ENCODE measurements around the gene ABCD1. TPM values are rescaled to one million over a fixed set of nuclear protein-coding genes. Genes with fewer than 3 reads are reported as not detected.

The ABCD1 gene
- polyA plus RNA-seq, 3 donors: 5.6 to 22.5 (median 5.8) TPM

DNA sequence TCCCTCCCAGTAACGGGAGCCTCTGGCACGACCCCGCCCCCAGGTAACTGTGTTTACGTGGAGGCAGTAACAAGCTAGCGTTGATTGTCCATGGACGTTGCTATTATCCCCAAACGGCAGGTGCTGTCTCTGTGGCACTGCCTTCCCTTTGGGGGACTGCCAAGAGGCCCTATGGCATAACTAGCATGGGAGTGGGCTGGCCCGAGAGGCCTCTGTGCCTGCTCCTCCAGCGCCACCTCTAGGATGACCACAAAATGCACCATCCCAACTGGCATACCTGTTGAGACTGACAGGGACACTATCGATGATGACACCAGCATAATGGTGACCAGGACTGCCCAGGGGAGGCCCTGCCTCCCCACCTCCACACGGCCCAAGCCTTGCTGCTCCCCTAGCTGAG is 57.7 kb downstream of the ABCD1 start:
- Mint-ChIP-seq H3K27me3 (ENCODE audit: low read depth in 3 of 3) (peaks cover 15 to 28% (median 18%) of the 10 kb centered on the region in 3 donors), H3K9me3 (peaks cover 0 to 6% (median 0%) of the 10 kb centered on the region in 7 donors), H3K36me3 (peaks cover 20 to 27% of the 10 kb centered on the region in 2 donors), H3K27ac (no peak overlapping the region), H3K4me1 (no peaks in the 10 kb centered on the region), H3K4me3 (no peak overlapping the region)
- H2AFZ ChIP-seq (ENCODE audit: insufficient read depth, low read depth, low read length, poor library complexity, severe bottlenecking): no peak overlapping the region
- H3K4me2 ChIP-seq (replicated peaks; ENCODE audit: extremely low read depth, low read length, poor library complexity, severe bottlenecking): no peak overlapping the region
- H3K4me3 ChIP-seq (replicated peaks in 1 of 3; ENCODE audit: low read depth in 2 of 3, low read length in 3 of 3): no peak overlapping the region
- no peak overlapping the region for H3K27ac ChIP-seq (ENCODE audit: low read depth in 1 of 2, low read length in 2 of 2)
- H3K27me3 ChIP-seq (ENCODE audit: control insufficient read depth in 2 of 2, insufficient read depth in 2 of 2, low read length in 2 of 2): peaks cover 0 to 23% of the 10 kb centered on the region in 2 donors
- TF ChIP-seq, protein P1, sequence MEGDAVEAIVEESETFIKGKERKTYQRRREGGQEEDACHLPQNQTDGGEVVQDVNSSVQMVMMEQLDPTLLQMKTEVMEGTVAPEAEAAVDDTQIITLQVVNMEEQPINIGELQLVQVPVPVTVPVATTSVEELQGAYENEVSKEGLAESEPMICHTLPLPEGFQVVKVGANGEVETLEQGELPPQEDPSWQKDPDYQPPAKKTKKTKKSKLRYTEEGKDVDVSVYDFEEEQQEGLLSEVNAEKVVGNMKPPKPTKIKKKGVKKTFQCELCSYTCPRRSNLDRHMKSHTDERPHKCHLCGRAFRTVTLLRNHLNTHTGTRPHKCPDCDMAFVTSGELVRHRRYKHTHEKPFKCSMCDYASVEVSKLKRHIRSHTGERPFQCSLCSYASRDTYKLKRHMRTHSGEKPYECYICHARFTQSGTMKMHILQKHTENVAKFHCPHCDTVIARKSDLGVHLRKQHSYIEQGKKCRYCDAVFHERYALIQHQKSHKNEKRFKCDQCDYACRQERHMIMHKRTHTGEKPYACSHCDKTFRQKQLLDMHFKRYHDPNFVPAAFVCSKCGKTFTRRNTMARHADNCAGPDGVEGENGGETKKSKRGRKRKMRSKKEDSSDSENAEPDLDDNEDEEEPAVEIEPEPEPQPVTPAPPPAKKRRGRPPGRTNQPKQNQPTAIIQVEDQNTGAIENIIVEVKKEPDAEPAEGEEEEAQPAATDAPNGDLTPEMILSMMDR (IDR thresholded peaks at IDR 0.05): no peak
- whole genome bisulfite sequencing (ENCODE audit: insufficient coverage): 76% methylated on average over 6 of the region's 11 CpGs
- peaks cover 20 to 22% of the 10 kb centered on the region in 2 donors for H3K36me3 ChIP-seq (replicated peaks in 1 of 2; ENCODE audit: control insufficient read depth in 1 of 2, insufficient read depth in 2 of 2, low read length in 2 of 2)
- H3K79me2 ChIP-seq (ENCODE audit: insufficient read depth, low read length): no peaks in the 10 kb centered on the region
- H3K4me1 ChIP-seq (ENCODE audit: control insufficient read depth in 1 of 2, insufficient read depth in 2 of 2, low read length in 2 of 2): no peaks in the 10 kb centered on the region
- intact Hi-C loops (cut with micrococcal nuclease): no loop called here
- H3K9me3 ChIP-seq (replicated peaks in 1 of 2; ENCODE audit: control insufficient read depth in 1 of 2, insufficient read depth in 1 of 2, low read length in 2 of 2): no peaks in the 10 kb centered on the region
- H3K9ac ChIP-seq (ENCODE audit: insufficient read depth, low read length, poor library complexity, severe bottlenecking): no peak overlapping the region
- no peak for DNase-seq
- peaks cover 5% of the 10 kb centered on the region for H4K20me1 ChIP-seq (ENCODE audit: insufficient read depth, low read length)

DNA sequence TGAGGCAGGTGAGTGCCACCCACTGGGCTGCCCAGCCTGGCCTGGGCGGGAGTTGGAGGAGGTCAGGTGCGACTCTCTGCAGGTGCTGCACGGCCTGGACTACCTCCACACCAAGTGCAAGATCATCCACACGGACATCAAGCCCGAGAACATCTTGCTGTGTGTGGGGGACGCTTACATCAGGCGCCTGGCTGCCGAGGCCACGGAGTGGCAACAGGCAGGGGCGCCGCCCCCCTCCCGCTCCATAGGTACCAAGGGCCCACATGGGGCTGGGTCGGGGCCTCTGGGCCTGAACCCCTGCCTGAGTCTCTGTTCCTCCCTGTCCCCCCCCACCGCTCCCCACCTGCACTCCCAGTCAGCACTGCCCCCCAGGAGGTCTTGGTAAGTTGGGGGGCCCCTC is 58.2 kb downstream of the ABCD1 start:
- peaks cover 26 to 28% of the 10 kb centered on the region in 2 donors for H3K36me3 ChIP-seq (replicated peaks in 1 of 2; ENCODE audit: control insufficient read depth in 1 of 2, insufficient read depth in 2 of 2, low read length in 2 of 2)
- peaks cover 10% of the 10 kb centered on the region for H4K20me1 ChIP-seq (ENCODE audit: insufficient read depth, low read length)
- H2AFZ ChIP-seq (ENCODE audit: insufficient read depth, low read depth, low read length, poor library complexity, severe bottlenecking): no peak overlapping the region
- H3K4me3 ChIP-seq (replicated peaks in 1 of 3; ENCODE audit: low read depth in 2 of 3, low read length in 3 of 3): no peak overlapping the region
- H3K4me1 ChIP-seq (ENCODE audit: control insufficient read depth in 1 of 2, insufficient read depth in 2 of 2, low read length in 2 of 2): no peaks in the 10 kb centered on the region
- TF ChIP-seq, protein P1 (IDR thresholded peaks at IDR 0.05): no peak
- H3K27ac Mint-ChIP-seq: no peak overlapping the region
- H3K4me1 Mint-ChIP-seq: no peaks in the 10 kb centered on the region
- intact Hi-C loops (cut with micrococcal nuclease): no loop called here
- H3K9me3 ChIP-seq (replicated peaks in 1 of 2; ENCODE audit: control insufficient read depth in 1 of 2, insufficient read depth in 1 of 2, low read length in 2 of 2): no peaks in the 10 kb centered on the region
- DNase-seq: no peak
- H3K4me3 Mint-ChIP-seq: no peak overlapping the region
- no peak overlapping the region for H3K4me2 ChIP-seq (replicated peaks; ENCODE audit: extremely low read depth, low read length, poor library complexity, severe bottlenecking)
- peaks cover 15 to 27% (median 18%) of the 10 kb centered on the region in 3 donors for H3K27me3 Mint-ChIP-seq (ENCODE audit: low read depth in 3 of 3)
- no CpG with 5 or more reads among the region's 14 CpGs for WGBS (ENCODE audit: insufficient coverage)
- peaks cover 0 to 23% of the 10 kb centered on the region in 2 donors for H3K27me3 ChIP-seq (ENCODE audit: control insufficient read depth in 2 of 2, insufficient read depth in 2 of 2, low read length in 2 of 2)
- H3K9ac ChIP-seq (ENCODE audit: insufficient read depth, low read length, poor library complexity, severe bottlenecking): no peak overlapping the region
- H3K36me3 Mint-ChIP-seq: peaks cover 23 to 32% of the 10 kb centered on the region in 2 donors
- H3K9me3 Mint-ChIP-seq: peaks cover 0 to 6% (median 0%) of the 10 kb centered on the region in 7 donors
- no peak overlapping the region for H3K27ac ChIP-seq (ENCODE audit: low read depth in 1 of 2, low read length in 2 of 2)
- no peaks in the 10 kb centered on the region for H3K79me2 ChIP-seq (ENCODE audit: insufficient read depth, low read length)

Data from CD14-positive monocyte (primary cell).